ENCODE data around the gene FOXO3. TPM values are rescaled to one million over a fixed set of nuclear protein-coding genes. Genes with fewer than 3 reads are reported as not detected.

FOXO3 gene
- total RNA-seq, 1 experiment from 2014 or later, result 22.1 TPM

DNA sequence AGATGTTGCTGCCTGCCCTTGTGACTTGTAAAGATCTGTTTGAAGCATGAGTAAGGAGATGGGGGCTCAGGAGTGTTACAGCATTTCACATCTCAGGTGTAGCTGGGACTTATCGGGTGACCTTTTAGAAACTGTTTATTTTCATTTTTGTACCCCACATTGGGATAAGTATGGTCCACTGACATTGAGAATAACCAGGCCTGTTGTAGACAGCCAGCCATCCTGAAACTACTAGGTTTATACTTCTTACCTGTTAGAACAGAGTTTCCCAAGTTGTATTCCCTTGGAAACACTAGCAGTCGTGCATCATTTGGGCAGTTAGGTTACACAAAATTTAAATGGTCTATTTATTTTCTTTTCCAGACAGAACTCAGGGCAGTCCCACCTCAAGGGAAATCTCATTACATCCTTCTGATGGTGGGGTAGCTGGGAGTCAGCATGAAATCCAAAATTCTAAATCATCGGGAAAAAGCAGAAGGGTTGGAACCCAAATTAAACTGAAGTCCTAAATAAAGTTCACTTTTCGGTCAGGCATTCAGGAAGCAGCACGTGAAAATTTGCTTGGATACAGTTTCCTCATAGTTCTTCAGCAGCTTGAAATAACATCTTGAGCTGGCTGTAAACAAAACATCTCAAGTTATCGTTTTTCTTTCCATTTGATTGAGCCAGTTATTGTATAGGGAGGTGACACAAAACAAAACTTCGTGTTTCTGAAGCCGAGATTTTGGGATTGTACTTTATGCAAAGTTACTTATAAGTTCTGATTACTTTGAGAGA is 30.5 kb downstream of the FOXO3 start:
- H2BK5ac ChIP-seq (ENCODE audit: insufficient read length, low read length), result no peak overlapping the region
- no peak overlapping the region for H3K9ac ChIP-seq (ENCODE audit: extremely low read depth, insufficient read length, low read length)
- H3K18ac ChIP-seq (ENCODE audit: insufficient read length, low read depth, low read length), result no peak overlapping the region
- no peaks in the 10 kb centered on the region for H3K9me3 Mint-ChIP-seq
- H2BK12ac ChIP-seq (ENCODE audit: insufficient read length, low read depth, low read length), result no peak overlapping the region
- H2BK20ac ChIP-seq (ENCODE audit: low read depth, low read length, poor library complexity, severe bottlenecking), result no peak overlapping the region
- no peak overlapping the region for H2AFZ ChIP-seq (ENCODE audit: low read length)
- H3K4me2 ChIP-seq (ENCODE audit: insufficient read depth, insufficient read length, low read length), result no peak overlapping the region
- no peak overlapping the region for H3K27ac ChIP-seq (ENCODE audit: insufficient read length, low read depth, low read length)
- no peak overlapping the region for H4K91ac ChIP-seq (ENCODE audit: insufficient read length, low read depth, low read length)
- no peak overlapping the region for H3T11ph ChIP-seq (ENCODE audit: low read length)
- 0 out of 7 replicates have a peak overlapping the region, but pooled peaks of 1 of the 3 experiments have one; percentile 42 for H3K27ac Mint-ChIP-seq
- no peaks in the 10 kb centered on the region; a peak in 1 of 7 replicates for H3K36me3 Mint-ChIP-seq (ENCODE audit: insufficient read depth in 1 of 3, low read depth in 3 of 3)
- no peaks in the 10 kb centered on the region for H4K20me1 ChIP-seq (ENCODE audit: control insufficient read depth, insufficient read depth, insufficient read length)
- H3K79me1 ChIP-seq (ENCODE audit: insufficient read depth, low read depth, low read length, poor library complexity, severe bottlenecking), result no peaks in the 10 kb centered on the region
- no peak overlapping the region for H3K4me3 Mint-ChIP-seq
- no peak overlapping the region for H4K5ac ChIP-seq (ENCODE audit: insufficient read length, low read depth, low read length)
- H3K27me3 Mint-ChIP-seq (ENCODE audit: low read depth), result no peaks in the 10 kb centered on the region
- no peak for DNase-seq
- H3K4ac ChIP-seq (ENCODE audit: low read depth, low read length), result no peak overlapping the region
- no peak overlapping the region for H2AK5ac ChIP-seq (ENCODE audit: insufficient read length, low read length)
- no peak overlapping the region for H3K23ac ChIP-seq (ENCODE audit: insufficient read length, low read depth, low read length)
- H3K23me2 ChIP-seq (ENCODE audit: insufficient read length, low read depth, low read length, poor library complexity, severe bottlenecking), result no peaks in the 10 kb centered on the region
- TF ChIP-seq, protein P1, sequence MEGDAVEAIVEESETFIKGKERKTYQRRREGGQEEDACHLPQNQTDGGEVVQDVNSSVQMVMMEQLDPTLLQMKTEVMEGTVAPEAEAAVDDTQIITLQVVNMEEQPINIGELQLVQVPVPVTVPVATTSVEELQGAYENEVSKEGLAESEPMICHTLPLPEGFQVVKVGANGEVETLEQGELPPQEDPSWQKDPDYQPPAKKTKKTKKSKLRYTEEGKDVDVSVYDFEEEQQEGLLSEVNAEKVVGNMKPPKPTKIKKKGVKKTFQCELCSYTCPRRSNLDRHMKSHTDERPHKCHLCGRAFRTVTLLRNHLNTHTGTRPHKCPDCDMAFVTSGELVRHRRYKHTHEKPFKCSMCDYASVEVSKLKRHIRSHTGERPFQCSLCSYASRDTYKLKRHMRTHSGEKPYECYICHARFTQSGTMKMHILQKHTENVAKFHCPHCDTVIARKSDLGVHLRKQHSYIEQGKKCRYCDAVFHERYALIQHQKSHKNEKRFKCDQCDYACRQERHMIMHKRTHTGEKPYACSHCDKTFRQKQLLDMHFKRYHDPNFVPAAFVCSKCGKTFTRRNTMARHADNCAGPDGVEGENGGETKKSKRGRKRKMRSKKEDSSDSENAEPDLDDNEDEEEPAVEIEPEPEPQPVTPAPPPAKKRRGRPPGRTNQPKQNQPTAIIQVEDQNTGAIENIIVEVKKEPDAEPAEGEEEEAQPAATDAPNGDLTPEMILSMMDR (conservative IDR thresholded peaks at IDR 0.05), result no peak
- no peak overlapping the region for H2BK120ac ChIP-seq (ENCODE audit: low read depth, low read length, poor library complexity, severe bottlenecking)
- H3K4me1 ChIP-seq (ENCODE audit: insufficient read depth, low read length), result peaks cover 11% of the 10 kb centered on the region; the same call in 1 of the 2 replicates
- peaks cover 4% of the 10 kb centered on the region; the same call in 1 of the 2 replicates for H3K79me2 ChIP-seq (ENCODE audit: insufficient read depth, low read length)
- H2BK15ac ChIP-seq (ENCODE audit: low read depth, low read length), result no peak overlapping the region
- no peak overlapping the region for H4K8ac ChIP-seq (replicated peaks; ENCODE audit: insufficient read length, low read depth, low read length)
- H3K27me3 ChIP-seq (ENCODE audit: insufficient read depth, low read length), result no peaks in the 10 kb centered on the region
- H3K9me3 ChIP-seq (ENCODE audit: control insufficient read depth, low read depth, low read length), result no peaks in the 10 kb centered on the region
- H3K4me1 Mint-ChIP-seq, result peaks cover 50 to 59% of the 10 kb centered on the region in 2 experiments
- no peak overlapping the region for H3K56ac ChIP-seq (ENCODE audit: insufficient read length, low read depth, low read length)
- no peak overlapping the region for H3K14ac ChIP-seq (ENCODE audit: insufficient read depth, low read length)
- WGBS (ENCODE audit: extremely low coverage, insufficient read length, low lambda C conversion rate), result no CpG with 5 or more reads among the region's 8 CpGs
